GM06990 (cell line): ENCODE data around the gene SMARCAD1.
"Not testable (repeated sequence)": the region's sequence is repeated elsewhere in the genome, so short reads cannot be mapped to it uniquely, and the experiment has no call there.

ENCODE experiments used
- DNase-seq: peaks from one replicate; pipeline ENCODE4 v3.0.0-alpha.2; 2011; ENCODE audit not compliant: insufficient read length; ENCODE audit errors: extremely low read depth
- H3K27me3 ChIP-seq: replicated peaks from 2 replicates; pipeline ENCODE4 v1.6.0; 2011; ENCODE audit warnings: low read length; ENCODE audit not compliant: control insufficient read depth, insufficient read depth
- H3K36me3 ChIP-seq: 2 replicates; pipeline ENCODE4 v1.5.1; 2011; ENCODE audit warnings: low read length; ENCODE audit not compliant: control insufficient read depth, insufficient read depth
- H3K4me3 ChIP-seq: replicated peaks from 2 replicates; pipeline ENCODE4 v1.5.1; 2011; ENCODE audit warnings: low read depth, mild to moderate bottlenecking, control low read depth, low read length
- TF ChIP-seq, protein P1 (sequence below): IDR thresholded peaks from 2 replicates; pipeline ENCODE4 v1.5.1; 2011; ENCODE audit warnings: low read length, control low read depth, mild to moderate bottlenecking, inconsistent platforms; ENCODE audit not compliant: insufficient read depth, poor library complexity, severe bottlenecking

The SMARCAD1 gene

DNA sequence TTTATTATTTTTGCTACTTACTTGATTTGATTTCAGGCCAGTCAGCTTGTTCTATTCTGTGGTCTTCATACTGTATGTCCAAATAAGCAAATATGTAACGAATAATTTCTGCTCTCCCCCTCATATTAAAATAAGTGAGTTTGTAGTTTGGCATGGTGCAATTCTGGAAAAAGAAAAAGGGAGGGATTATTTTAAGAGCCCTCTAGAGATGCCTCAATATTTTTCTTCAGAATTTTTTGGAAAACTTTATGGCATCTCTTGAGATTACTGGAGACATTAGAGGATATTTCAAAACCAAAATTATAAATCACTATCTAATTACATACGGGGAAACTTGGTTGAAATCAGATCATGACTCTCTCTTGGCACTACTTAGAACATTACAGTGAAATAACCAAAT lies 126.8 kb downstream of the SMARCAD1 start:
- no peak for DNase-seq

DNA sequence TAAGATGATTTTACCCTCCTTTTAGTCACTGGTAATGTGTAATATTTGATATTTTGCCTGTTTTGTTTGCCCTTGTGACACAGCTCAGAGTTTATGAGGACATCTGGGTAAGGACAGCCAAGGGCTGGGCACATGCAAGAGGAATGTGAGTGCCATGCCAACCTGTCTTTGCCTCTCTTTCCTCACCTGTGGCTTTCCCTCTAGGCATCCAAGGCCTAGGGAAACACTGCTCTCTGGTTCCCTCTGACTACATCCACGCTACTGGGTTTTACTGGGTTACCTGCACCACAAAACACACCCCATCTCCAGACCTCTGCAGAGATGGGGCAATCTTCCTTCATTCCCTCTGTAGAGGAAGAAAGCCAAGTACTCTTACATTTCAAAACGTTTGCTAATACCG lies 127.3 kb downstream of the SMARCAD1 start:
- Histone ChIP-seq H3K27me3 (no peaks in the 10 kb centered on the region), H3K36me3 (no peaks in the 10 kb centered on the region), H3K4me3 (no peak overlapping the region)
- DNase-seq = no peak
- TF ChIP-seq, protein P1, sequence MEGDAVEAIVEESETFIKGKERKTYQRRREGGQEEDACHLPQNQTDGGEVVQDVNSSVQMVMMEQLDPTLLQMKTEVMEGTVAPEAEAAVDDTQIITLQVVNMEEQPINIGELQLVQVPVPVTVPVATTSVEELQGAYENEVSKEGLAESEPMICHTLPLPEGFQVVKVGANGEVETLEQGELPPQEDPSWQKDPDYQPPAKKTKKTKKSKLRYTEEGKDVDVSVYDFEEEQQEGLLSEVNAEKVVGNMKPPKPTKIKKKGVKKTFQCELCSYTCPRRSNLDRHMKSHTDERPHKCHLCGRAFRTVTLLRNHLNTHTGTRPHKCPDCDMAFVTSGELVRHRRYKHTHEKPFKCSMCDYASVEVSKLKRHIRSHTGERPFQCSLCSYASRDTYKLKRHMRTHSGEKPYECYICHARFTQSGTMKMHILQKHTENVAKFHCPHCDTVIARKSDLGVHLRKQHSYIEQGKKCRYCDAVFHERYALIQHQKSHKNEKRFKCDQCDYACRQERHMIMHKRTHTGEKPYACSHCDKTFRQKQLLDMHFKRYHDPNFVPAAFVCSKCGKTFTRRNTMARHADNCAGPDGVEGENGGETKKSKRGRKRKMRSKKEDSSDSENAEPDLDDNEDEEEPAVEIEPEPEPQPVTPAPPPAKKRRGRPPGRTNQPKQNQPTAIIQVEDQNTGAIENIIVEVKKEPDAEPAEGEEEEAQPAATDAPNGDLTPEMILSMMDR = no peak

More for the DNA sequence above, 126.8 kb downstream of the SMARCAD1 start:
- TF ChIP-seq, protein P1 = no peak
- no peaks in the 10 kb centered on the region for H3K36me3 ChIP-seq
- no peaks in the 10 kb centered on the region for H3K27me3 ChIP-seq
- no peak overlapping the region for H3K4me3 ChIP-seq

DNA sequence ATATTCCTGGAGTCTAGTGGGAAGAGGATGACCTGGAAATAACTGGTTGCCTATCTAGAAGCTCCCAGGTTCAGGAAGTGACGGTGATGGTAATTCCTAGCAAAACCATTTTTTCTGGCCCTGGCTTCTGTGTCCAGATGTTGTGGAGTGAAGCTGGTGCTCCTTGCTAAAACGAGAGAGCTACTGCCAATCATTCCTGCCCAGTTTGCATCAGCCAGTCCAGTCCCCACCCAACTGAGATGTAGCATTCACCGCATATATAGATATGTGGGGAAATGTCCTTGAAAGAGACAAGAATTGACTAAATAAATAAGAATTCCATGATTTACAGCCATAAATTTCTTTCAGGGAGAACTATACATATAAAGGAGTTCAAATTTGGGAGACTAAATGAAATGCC lies 128.6 kb downstream of the SMARCAD1 start:
- H3K27me3 ChIP-seq = no peaks in the 10 kb centered on the region

DNA sequence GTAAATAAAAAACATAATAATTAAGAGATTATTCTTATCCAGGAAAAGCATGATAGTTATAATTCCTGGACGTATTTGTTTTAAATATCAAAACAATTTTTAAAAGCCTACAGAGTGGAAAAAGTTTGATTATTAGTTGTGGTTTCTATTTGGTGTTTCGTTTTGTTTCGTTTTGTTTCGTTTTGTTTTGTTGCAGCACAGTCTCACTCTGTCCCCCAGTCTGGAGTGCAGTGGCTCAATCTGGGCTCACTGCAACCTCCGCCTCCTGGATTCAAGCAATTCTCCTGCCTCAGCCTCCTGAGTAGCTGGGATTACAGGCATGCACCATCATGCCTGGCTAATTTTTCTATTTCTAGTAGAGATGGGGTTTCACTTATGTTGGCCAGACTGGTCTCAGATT lies 129.1 kb downstream of the SMARCAD1 start:
- not testable (repeated sequence) for H3K36me3 ChIP-seq, H3K27me3 ChIP-seq, DNase-seq, H3K4me3 ChIP-seq

More for the DNA sequence above, 128.6 kb downstream of the SMARCAD1 start:
- Histone ChIP-seq H3K4me3 (no peak overlapping the region), H3K36me3 (no peaks in the 10 kb centered on the region)
- TF ChIP-seq, protein P1 = no peak
- no peak for DNase-seq

DNA sequence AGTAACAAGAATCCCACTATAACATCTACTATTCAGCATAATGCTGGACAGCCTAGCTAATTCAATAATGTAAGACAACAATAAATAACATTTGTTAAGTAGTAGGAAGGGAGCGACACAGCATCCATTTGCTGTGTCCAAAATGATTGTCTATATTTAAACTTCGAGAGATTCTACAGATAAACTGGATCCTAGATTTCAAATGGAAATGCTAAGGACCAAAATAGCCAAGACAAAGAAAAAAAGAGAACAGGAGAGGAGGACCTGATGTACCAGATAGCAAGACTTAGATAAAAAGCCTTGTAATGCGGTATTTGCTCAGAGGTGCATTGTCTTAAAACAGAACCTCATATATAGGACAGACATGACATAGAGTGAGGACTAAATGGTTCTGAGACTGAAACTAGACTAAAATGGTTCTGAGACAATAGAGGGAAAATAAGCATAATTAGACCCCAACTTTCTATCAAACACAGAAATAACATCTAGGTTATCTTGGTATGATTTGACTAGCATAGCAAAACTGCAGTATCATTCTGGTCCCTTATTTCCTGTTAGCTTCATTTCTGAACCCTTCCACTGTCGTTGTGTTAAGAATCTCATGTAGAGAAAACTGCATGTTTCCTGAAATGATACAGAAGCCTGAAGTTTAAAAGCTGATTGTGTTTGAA lies 131.2 kb downstream of the SMARCAD1 start:
- Histone ChIP-seq H3K27me3 (no peaks in the 10 kb centered on the region), H3K36me3 (no peaks in the 10 kb centered on the region), H3K4me3 (no peak overlapping the region)
- peak; percentile 69 for DNase-seq
- TF ChIP-seq, protein P1 = no peak

DNA sequence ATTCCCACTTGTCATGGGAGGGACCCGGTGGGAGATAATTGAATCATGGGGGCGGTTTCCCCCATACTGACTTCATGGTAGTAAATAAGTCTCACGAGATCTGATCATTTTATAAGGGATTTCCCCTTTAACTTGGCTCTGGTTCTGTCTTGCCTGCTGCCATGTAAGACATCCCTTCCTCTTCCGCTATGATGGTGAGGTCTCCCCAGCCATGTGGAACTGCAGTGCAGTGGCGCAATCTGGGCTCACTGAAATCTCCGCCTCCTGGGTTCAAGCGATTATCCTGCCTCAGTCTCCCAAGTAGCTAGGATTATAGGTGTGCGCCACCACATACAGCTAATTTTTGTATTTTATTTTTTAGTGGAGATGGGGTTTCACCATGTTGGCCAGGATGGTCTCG lies 132.1 kb downstream of the SMARCAD1 start:
- H3K4me3 ChIP-seq = no peak overlapping the region; the same call in 1 of the 2 replicates
- DNase-seq = peak; percentile 13
- H3K36me3 ChIP-seq = no peaks in the 10 kb centered on the region
- TF ChIP-seq, protein P1 = no peak
- no peaks in the 10 kb centered on the region for H3K27me3 ChIP-seq
